ENCODE results near the gene INPP4A.

DNA sequence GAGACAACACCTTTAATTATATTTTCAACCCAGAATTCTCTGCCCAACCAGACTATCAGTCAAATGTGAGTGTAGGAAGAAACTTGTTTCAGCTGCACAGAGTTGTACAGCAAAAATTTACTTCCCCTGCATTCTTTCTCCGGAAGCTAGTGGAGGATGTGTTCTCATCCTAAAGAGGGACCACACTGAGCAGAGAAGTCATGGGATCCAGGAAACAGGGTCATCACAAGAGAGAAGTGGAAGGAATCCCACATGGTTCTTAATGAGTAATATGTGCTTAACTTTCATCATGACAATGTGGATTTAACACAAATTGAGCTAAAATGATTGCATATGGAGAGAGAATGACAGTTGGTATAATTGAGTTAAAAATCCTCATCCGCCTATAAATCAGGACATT is 78.2 kb downstream of the INPP4A start:
- no peak for TF ChIP-seq POLR2A (IDR thresholded peaks at IDR 0.05)
- TF ChIP-seq, protein P1, sequence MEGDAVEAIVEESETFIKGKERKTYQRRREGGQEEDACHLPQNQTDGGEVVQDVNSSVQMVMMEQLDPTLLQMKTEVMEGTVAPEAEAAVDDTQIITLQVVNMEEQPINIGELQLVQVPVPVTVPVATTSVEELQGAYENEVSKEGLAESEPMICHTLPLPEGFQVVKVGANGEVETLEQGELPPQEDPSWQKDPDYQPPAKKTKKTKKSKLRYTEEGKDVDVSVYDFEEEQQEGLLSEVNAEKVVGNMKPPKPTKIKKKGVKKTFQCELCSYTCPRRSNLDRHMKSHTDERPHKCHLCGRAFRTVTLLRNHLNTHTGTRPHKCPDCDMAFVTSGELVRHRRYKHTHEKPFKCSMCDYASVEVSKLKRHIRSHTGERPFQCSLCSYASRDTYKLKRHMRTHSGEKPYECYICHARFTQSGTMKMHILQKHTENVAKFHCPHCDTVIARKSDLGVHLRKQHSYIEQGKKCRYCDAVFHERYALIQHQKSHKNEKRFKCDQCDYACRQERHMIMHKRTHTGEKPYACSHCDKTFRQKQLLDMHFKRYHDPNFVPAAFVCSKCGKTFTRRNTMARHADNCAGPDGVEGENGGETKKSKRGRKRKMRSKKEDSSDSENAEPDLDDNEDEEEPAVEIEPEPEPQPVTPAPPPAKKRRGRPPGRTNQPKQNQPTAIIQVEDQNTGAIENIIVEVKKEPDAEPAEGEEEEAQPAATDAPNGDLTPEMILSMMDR (IDR thresholded peaks at IDR 0.05) = no peak
